ENCODE results near the gene MORC3.
"Not testable (repeated sequence)": the region's sequence is repeated elsewhere in the genome, so short reads cannot be mapped to it uniquely, and the experiment has no call there.

Gene MORC3, protein sequence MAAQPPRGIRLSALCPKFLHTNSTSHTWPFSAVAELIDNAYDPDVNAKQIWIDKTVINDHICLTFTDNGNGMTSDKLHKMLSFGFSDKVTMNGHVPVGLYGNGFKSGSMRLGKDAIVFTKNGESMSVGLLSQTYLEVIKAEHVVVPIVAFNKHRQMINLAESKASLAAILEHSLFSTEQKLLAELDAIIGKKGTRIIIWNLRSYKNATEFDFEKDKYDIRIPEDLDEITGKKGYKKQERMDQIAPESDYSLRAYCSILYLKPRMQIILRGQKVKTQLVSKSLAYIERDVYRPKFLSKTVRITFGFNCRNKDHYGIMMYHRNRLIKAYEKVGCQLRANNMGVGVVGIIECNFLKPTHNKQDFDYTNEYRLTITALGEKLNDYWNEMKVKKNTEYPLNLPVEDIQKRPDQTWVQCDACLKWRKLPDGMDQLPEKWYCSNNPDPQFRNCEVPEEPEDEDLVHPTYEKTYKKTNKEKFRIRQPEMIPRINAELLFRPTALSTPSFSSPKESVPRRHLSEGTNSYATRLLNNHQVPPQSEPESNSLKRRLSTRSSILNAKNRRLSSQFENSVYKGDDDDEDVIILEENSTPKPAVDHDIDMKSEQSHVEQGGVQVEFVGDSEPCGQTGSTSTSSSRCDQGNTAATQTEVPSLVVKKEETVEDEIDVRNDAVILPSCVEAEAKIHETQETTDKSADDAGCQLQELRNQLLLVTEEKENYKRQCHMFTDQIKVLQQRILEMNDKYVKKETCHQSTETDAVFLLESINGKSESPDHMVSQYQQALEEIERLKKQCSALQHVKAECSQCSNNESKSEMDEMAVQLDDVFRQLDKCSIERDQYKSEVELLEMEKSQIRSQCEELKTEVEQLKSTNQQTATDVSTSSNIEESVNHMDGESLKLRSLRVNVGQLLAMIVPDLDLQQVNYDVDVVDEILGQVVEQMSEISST
- total RNA-seq: 94.4 to 250 (median 135) reads per million in 9 experiments

DNA sequence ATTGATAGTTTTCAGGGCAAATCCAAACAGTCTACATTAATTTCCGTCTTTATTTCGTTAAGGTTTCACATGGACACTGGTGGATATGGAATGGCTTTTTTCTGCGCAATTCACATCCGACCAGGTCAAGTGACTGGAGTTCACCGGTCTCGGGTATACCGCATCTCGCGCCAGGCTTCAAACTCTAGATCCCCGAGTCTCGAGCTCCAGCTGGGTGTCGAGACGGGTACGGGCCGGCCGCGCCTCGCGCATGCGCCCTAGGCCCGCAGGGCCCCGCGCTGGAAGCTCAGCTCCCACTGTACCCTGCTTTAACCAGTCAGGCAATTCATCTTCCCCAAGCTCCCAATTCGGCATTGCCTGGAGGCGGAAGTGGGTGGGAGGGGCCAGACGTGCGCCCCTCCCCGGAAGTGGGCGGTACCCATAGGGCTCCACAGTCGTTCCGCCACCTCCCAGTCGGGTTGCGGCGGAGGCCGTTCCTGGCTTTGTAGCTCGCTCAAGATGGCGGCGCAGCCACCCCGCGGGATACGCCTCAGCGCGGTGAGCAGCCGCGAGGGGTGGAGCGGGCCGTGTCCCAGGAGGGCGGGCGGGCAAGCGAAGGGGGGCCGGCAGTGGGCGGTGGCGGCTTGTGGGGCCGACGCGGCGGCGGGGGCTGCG is at the start of gene MORC3:
TSS of gene MORC3 (plus strand) at position 431 of the 654 bp plus-strand sequence. CDS start at position 499, 68 bp downstream.
- ATAC-seq (replicated peaks) (peak; percentile 85), DNase-seq (peak; percentile 94 to 95 (median 95))
- Mint-ChIP-seq H3K27ac (peak within 1 kb of the TSS; percentile 97), H3K4me1 (ENCODE audit: low read depth in 2 of 2) (peaks cover 28 to 38% of the 10 kb centered on the region in 2 donors), H3K9me3 (no peaks in the 10 kb centered on the region), H3K27me3 (no peaks in the 10 kb centered on the region), H3K4me3 (peak within 1 kb of the TSS; percentile 94 to 96), H3K36me3 (ENCODE audit: insufficient read depth) (peaks cover 33% of the 10 kb centered on the region)

DNA sequence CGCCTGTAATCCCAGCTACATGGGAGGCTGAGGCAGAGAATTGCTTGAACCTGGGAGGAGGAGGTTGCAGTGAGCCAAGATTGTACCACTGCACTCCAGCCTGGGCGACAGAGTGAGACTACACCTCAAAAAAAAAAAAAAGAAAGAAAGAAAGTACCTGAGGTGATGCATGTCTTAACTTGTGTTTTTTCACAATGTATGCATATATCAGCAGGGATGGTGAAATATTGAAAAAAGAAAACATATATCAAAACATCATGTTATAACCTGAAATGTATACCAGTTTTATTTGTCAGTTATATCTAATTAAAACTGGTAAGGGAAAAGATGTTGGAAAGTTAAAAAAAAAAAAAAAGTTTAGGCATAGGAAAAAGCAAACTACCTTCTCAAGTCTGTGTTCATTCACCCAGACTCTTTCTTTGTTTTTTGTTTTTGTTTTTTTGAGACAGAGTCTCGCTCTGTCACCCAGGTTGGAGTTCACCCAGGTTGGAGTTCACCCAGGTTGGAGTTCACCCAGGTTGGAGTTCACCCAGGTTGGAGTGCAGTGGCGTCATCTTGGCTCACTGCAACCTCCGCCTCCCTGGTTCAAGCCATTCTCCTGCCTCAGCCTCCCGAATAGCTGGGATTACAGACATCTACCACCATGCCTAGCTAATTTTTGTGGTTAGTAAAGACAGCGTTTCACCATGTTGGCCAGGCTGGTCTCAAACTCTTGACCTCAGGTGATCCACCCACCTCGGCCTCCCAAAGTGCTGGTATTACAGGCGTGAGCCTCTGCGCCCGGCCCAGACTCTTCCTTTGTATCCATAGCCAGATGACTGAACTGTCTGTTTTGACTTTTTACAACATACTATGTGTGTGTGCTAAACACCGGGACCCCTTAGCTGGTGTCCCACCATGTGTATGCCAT is 49.0 kb upstream of the MORC3 start:
- not testable (repeated sequence) for H3K27ac Mint-ChIP-seq; H3K27me3 Mint-ChIP-seq; H3K4me3 Mint-ChIP-seq; H3K4me1 Mint-ChIP-seq (ENCODE audit: low read depth in 2 of 2); ATAC-seq (replicated peaks); H3K9me3 Mint-ChIP-seq; DNase-seq
- peaks cover 30% of the 10 kb centered on the region for H3K36me3 Mint-ChIP-seq (ENCODE audit: insufficient read depth)

DNA sequence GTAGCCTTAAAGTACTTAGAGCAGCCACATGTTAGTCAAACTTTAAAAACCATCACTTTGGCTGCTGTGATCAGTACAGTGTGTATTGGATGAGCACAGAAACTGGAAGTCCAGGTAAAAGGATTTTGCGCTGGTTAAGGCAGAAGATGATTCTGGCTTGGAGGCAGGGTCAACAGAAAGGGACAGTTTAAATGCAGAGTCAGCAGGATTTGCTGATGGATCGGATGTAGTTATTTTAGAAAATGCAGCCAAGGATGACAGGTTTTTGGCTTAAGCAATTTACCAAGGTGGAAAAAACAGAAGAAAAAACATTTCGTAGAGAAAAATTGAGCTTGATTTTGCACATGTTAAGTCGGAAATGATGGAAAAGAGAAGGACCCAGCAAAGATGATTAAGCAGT is 45.9 kb upstream of the MORC3 start:
- no peak for ATAC-seq (replicated peaks)
- no peaks in the 10 kb centered on the region for H3K9me3 Mint-ChIP-seq
- no peak overlapping the region for H3K4me3 Mint-ChIP-seq
- DNase-seq: no peak
- H3K36me3 Mint-ChIP-seq (ENCODE audit: insufficient read depth): peaks cover 40% of the 10 kb centered on the region
- H3K27ac Mint-ChIP-seq: no peak overlapping the region
- H3K27me3 Mint-ChIP-seq: no peaks in the 10 kb centered on the region
- H3K4me1 Mint-ChIP-seq (ENCODE audit: low read depth in 2 of 2): no peaks in the 10 kb centered on the region

DNA sequence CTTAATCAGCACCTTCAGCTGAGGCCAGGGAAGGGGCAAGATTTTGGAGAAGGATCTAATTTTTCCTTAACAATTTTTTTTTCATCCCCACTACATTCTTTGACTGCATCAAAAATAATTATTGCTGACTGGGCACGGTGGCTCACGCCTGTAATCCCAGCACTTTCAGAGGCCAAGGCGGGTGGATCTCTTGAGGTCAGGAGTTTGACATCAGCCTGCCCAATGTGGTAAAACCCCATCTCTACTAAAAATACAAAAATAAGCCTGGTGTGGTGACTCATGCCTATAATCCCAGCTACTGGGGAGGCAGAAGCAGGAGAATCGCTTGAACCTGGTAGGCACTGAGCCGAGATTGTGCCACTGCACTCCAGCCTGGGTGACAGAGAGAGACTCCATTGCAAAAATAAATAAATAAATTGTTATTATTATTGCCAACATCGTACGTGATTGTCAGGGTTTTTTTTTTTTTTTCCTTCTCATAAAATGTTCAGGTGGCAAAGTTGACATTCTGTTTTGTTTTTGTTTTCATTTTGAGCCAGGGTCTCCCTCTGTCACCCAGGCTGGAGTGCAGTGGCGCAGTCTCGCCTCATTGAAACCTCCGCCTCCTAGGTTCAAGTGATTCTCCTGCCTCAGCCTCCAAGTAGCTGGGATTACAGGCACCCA is 37.3 kb upstream of the MORC3 start:
- H3K27ac Mint-ChIP-seq: no peak overlapping the region
- H3K4me3 Mint-ChIP-seq: no peak overlapping the region

DNA sequence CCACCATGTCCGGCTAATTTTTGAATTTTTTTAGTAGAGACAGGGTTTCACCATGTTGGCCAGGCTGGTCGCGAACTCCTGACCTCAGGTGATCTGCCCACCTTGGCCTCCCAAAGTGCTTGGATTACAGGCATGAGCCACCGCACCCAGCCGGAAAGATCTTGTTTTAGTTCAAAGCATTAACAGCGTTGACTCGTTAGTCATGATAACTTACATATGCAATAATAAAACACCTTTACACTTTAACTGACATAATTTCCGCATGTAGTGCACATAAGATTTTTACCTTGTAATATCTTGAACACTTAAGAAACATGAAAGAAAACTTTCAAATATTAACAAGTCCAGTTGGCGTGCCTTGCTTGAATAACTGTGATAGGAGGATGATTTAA is 36.8 kb upstream of the MORC3 start:
- ATAC-seq (replicated peaks); H3K9me3 Mint-ChIP-seq; H3K4me3 Mint-ChIP-seq; H3K27me3 Mint-ChIP-seq; H3K27ac Mint-ChIP-seq; DNase-seq; H3K4me1 Mint-ChIP-seq (ENCODE audit: low read depth in 2 of 2): not testable (repeated sequence)
- peaks cover 37% of the 10 kb centered on the region for H3K36me3 Mint-ChIP-seq (ENCODE audit: insufficient read depth)

More for the DNA sequence above, 37.3 kb upstream of the MORC3 start:
- Mint-ChIP-seq H3K27me3 (no peaks in the 10 kb centered on the region), H3K9me3 (no peaks in the 10 kb centered on the region), H3K36me3 (ENCODE audit: insufficient read depth) (peaks cover 39% of the 10 kb centered on the region), H3K4me1 (ENCODE audit: low read depth in 2 of 2) (no peaks in the 10 kb centered on the region)
- ATAC-seq (replicated peaks): no peak
- no peak for DNase-seq

DNA sequence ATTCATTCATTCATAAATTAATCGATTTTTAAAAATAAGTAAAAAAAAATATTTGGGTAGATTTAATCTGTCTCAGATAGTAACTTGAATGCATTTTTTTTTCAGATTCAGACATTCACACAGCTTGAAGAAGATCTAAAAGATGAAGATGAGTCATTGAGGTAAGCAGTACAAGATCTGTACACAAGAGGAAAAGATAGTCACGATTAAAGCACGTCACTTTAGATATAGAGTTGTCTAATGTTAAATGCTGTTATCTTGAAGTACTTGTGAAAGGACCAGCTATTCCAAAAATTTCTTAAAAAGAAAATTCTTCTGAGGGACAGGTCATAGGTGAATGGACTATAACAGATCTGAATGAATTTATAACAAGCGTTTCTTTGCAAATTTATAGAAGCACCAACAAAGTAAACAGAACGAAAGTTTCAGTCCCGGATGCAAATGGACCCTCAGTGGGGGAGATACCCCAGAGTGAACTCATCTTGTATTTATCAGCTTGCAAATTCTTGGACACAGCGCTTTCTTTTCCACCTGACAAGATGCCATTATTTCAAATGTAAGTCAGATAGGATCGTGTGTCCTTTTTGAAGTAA is 31.2 kb upstream of the MORC3 start:
- DNase-seq (no peak), ATAC-seq (replicated peaks) (peak; percentile 79)
- Mint-ChIP-seq H3K4me1 (ENCODE audit: low read depth in 2 of 2) (peaks cover 4 to 15% of the 10 kb centered on the region in 2 donors), H3K9me3 (no peaks in the 10 kb centered on the region), H3K4me3 (peak overlapping the region; percentile 54 to 70), H3K27me3 (no peaks in the 10 kb centered on the region), H3K36me3 (ENCODE audit: insufficient read depth) (peaks cover 27% of the 10 kb centered on the region), H3K27ac (peak overlapping the region; percentile 73 to 91)

DNA sequence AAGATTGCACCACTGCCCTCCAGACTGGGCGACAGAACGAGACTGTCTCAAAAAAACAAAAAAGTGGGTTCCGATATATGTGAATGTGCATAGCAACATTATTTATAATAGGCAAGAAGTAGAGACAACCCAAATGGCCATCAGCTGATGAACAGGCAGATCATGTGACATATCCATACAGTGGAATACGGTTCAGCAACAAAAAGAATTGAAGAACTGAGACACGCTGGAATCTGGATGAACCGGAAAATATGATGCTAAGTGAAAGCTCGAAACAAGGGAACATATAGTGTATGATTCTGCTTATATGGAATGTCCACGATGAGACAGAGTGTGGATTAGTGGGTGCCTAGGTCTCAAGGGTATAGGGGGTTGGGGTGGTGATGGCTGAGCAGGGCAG is 28.5 kb upstream of the MORC3 start:
- no peak overlapping the region for H3K4me3 Mint-ChIP-seq
- peaks cover 31% of the 10 kb centered on the region for H3K36me3 Mint-ChIP-seq (ENCODE audit: insufficient read depth)
- H3K27ac Mint-ChIP-seq: peak overlapping the region in 1 of 2 donors; percentile 35
- peaks cover 4 to 15% of the 10 kb centered on the region in 2 donors for H3K4me1 Mint-ChIP-seq (ENCODE audit: low read depth in 2 of 2)
- H3K27me3 Mint-ChIP-seq: no peaks in the 10 kb centered on the region
- ATAC-seq (replicated peaks): no peak
- DNase-seq: no peak
- H3K9me3 Mint-ChIP-seq: no peaks in the 10 kb centered on the region

DNA sequence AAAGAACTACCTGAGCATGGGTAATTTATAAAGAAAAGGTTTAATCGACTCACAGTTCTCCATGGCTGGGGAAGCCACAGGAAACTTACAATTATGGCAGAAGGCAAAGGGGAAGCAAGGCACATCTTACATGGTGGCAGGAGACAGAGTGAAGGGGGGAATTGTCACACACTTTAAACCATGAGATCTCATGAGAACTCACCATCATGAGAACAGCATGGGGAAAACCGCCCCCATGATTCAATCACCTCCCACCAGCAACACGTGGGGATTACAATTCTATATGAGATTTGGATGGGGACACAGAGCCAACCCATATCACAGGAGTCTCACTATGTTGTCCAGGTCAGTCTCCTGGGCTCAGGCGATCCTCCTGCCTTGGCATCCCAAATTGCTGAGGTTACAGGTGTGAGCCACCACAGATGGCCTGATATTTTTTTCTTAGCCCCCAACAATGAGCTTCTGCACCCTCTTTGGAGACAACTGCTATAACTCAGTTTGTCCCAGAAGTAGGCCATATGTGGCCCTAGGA is 22.5 kb upstream of the MORC3 start:
- ATAC-seq (replicated peaks) (peak; percentile 4), DNase-seq (no peak)
- H3K36me3 Mint-ChIP-seq (ENCODE audit: insufficient read depth): peaks cover 20% of the 10 kb centered on the region
- H3K27ac Mint-ChIP-seq: peak overlapping the region; percentile 97
- peaks cover 22 to 23% of the 10 kb centered on the region in 2 donors for H3K4me1 Mint-ChIP-seq (ENCODE audit: low read depth in 2 of 2)
- no peaks in the 10 kb centered on the region for H3K27me3 Mint-ChIP-seq
- no peaks in the 10 kb centered on the region for H3K9me3 Mint-ChIP-seq
- peak overlapping the region; percentile 75 for H3K4me3 Mint-ChIP-seq

DNA sequence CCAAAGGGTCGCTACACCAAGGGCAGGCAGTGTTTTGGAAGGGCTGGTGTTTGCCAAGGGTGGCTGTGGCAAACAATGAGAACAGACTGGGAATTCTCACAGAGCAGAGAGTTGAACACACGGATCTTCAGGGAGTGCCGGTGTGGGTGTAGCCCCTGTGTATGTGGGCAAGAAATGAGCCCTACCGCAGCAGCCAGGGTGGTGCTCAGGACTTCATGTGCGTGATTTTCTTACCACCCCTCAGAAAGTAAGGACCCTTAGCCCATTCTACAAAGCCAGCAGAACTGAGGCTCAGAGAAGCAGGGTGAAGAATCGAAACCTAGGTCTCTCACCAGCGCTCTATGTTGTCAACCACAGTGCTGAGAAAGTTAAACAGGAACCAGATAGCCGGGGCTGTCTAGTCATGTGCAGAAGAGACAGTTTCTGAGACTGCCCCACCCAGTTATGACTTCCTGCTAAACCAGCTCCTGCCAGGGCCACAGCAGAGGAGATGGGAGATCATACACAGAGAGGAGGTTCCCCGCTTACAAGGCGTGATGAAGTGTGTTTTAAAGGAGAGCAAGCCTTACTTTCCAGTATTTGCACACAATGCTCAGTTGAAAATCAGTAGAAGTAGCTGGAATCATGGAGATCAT is 21.9 kb upstream of the MORC3 start:
- H3K4me3 Mint-ChIP-seq: peak overlapping the region; percentile 75
- peak overlapping the region; percentile 97 for H3K27ac Mint-ChIP-seq
- peaks cover 14% of the 10 kb centered on the region for H3K36me3 Mint-ChIP-seq (ENCODE audit: insufficient read depth)
- DNase-seq (peak; percentile 61 to 77 (median 64)), ATAC-seq (replicated peaks) (peak; percentile 99)
- H3K4me1 Mint-ChIP-seq (ENCODE audit: low read depth in 2 of 2): peaks cover 22 to 23% of the 10 kb centered on the region in 2 donors
- H3K9me3 Mint-ChIP-seq: no peaks in the 10 kb centered on the region
- no peaks in the 10 kb centered on the region for H3K27me3 Mint-ChIP-seq

DNA sequence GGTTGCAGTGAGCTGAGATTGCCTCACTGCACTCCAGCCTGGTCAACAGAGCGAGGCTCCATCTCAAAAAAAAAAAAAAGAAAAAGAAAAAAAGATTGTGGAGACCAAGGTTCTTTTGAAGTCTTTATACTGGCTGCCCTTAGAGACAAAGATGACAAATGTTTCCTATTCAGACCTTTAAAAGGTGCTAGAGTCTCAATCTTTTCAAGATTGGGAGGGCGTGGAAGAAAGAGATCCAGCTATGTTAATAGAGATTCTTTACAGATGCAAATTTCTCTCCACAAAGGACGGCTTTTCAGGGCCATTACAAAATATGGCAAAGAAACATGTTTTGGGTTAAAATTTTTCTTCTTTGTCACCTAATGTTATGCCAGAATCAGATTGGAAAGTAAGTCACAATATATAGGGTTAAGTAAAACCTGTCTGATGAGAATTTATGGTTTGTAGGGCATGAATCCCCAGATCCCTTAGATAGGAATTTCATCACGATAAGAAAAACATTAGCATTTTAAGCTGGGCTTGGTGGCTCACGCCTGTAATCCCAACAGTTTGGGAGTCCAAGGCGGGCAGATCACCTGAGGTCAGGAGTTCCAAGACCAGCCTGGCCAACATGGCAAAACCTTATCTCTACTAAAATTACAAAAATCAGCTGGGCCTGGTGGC is 13.0 kb upstream of the MORC3 start:
- Mint-ChIP-seq H3K36me3 (ENCODE audit: insufficient read depth) (no peaks in the 10 kb centered on the region), H3K4me3 (no peak overlapping the region), H3K27ac (no peak overlapping the region), H3K9me3 (peaks cover 0 to 2% of the 10 kb centered on the region in 2 donors), H3K4me1 (ENCODE audit: low read depth in 2 of 2) (no peaks in the 10 kb centered on the region), H3K27me3 (no peaks in the 10 kb centered on the region)
- DNase-seq (no peak), ATAC-seq (replicated peaks) (no peak)

DNA sequence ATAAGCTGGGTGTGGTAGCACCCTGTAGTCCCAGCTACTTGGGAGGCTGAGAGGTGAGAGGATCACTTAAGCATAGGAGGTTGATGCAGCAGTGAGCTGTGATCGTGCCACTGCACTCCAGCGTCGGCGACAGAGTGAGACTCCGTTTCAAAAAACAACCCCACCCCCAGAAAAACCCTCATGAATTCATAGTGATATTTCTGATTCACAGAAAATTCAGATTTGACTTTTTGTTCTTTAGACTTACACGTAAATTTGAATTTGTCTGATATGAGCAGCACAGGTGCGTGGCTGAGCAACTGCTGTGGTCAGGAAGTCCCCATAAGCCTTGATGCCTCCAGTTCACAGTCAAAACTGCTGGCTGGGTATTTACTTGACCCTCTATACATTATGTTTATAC is 10.0 kb upstream of the MORC3 start:
- Mint-ChIP-seq H3K27me3 (no peaks in the 10 kb centered on the region), H3K9me3 (peaks cover 0 to 2% of the 10 kb centered on the region in 2 donors), H3K4me3 (no peak overlapping the region), H3K27ac (peak overlapping the region in 1 of 2 donors; percentile 26), H3K4me1 (ENCODE audit: low read depth in 2 of 2) (no peaks in the 10 kb centered on the region), H3K36me3 (ENCODE audit: insufficient read depth) (no peaks in the 10 kb centered on the region)
- peak; percentile 79 for ATAC-seq (replicated peaks)
- DNase-seq: no peak
